Keratinocyte (primary cell): ENCODE data around the gene UTP14C.

Experiments
- CTCF ChIP-seq, 3 experiments: IDR thresholded peaks in 1 of 3; conservative IDR thresholded peaks in 1 of 3; optimal IDR thresholded peaks in 1 of 3; 2 replicates in 2 of 3; 3 replicates in 1 of 3; pipeline versions ENCODE3 to v1.5.1; 2011; ENCODE audit warnings: low read length in 3 of 3, mild to moderate bottlenecking in 3 of 3, moderate library complexity in 2 of 3, control low read depth in 1 of 3, inconsistent platforms in 1 of 3; ENCODE audit not compliant: insufficient read depth in 2 of 3; ENCODE audit errors: extremely low read depth in 1 of 3
- EZH2 ChIP-seq: IDR thresholded peaks from one replicate; pipeline ENCODE4 v1.6.1; 2012; ENCODE audit warnings: inconsistent platforms, mild to moderate bottlenecking, low read length, moderate library complexity

DNA sequence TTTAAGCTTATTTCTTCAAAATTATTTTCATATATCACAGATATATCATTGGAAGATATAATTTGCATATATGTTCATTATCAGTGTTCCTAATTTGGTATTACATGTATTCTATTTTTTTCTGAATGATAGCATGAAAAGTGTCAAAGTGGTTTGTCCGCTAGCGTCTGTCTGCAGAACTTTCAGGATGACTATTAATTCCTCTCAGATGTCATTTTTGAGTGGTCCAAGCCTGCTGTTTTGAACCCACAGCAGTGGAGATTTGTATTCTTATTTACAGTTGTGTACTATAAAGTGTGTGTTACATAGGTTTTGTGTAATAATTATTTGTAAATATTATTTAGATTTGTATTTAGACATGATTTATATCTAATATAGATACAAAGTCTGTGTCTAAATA, 8.5 kb downstream of the UTP14C start:
- TF ChIP-seq EZH2: no peak
- TF ChIP-seq CTCF (optimal IDR thresholded peaks at IDR 0.05 in 1 of 3, IDR thresholded peaks at IDR 0.05 in 1 of 3, conservative IDR thresholded peaks at IDR 0.05 in 1 of 3; ENCODE audit: extremely low read depth in 1 of 3, insufficient read depth in 2 of 3, low read length in 3 of 3): no peak
